Tibial nerve (tissue), 4 donors: Measurements from ENCODE around the gene UVSSA.

Experiments used
- CTCF ChIP-seq, 5 experiments: fragments of 200-600 bp in 3 of 5; fragments of 450-650 bp in 2 of 5; sonication (generic) in 3 of 5; IDR thresholded peaks; one replicate each; pipeline ENCODE4 v1.5.1; 2016 to 2019; ENCODE audit warnings: antibody characterized with exemption in 5 of 5, mild to moderate bottlenecking in 3 of 5, moderate library complexity in 2 of 5
- EP300 ChIP-seq, 2 donors: sonication (generic); formaldehyde crosslinking; IDR thresholded peaks; one replicate each; pipeline ENCODE4 v1.6.1; 2017; ENCODE audit warnings: antibody characterized with exemption in 2 of 2, mild to moderate bottlenecking in 1 of 2

DNA sequence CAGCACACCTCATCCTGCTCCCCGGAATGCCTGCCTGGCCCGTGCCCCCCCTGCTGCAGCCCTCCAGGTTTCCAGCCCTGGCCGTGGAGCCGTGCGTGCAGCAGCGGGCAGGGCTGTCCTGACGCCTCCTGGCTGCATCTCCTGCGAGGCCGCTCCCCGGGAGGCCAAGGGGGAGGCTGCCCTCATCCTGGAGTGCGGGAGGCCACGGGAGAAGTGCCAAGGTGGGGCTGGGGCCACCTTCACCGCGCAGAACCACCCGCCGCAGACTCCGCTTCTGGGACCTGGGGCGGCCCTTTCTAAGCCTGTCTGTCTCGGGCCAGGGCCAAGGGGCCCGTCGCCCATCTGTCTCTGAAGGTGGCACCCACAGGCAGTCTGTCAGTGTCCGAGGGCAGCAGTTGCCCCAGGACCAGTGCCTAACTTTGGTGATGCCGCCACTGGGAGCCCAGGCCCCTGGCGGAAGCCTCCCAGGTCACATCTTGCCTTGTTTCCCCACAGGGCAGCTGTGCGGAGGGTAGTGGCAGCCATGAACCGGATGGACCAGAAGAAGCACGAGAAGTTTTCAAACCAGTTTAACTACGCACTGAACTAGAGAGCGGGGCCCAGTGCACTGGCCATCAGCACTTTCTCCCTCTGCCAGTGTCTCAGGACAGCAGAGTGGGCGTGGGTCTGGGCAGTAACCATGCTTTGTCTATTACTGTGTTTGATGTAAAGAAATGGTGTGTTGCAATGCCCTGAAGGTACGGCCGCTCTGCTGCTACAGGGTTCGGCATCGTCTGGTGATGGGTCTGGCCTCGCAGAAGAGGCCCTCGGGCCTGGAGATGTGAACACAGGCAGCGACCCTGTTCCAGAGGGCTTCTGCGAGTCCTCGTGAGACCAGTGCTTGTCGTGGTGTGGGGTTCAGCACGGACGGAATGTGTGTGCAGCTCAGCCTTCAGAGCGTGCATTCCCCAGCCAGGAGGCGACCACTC is 38.6 kb downstream of the UVSSA start:
- TF ChIP-seq CTCF (IDR thresholded peaks at IDR 0.05) (no peak), EP300 (IDR thresholded peaks at IDR 0.05) (no peak)
